Left ventricle myocardium inferior (tissue), 1 donor: ENCODE results near the gene TLL2. TPM values are rescaled to one million over a fixed set of nuclear protein-coding genes. Genes with fewer than 3 reads are reported as not detected.

Experiments used
- DNase-seq: peaks from one replicate; pipeline ENCODE4 v3.0.0-alpha.2; 2020
- H3K27ac ChIP-seq: fragments of 200-600 bp; replicated peaks from 2 replicates; pipeline ENCODE4 v1.8.0; 2021
- H3K27me3 ChIP-seq: fragments of 200-600 bp; 2 replicates; pipeline ENCODE4 v1.8.0; 2021; ENCODE audit warnings: low read depth
- H3K36me3 ChIP-seq: fragments of 200-600 bp; 2 replicates; pipeline ENCODE4 v1.8.0; 2021
- H3K4me1 ChIP-seq: fragments of 200-600 bp; 2 replicates; pipeline ENCODE4 v1.8.0; 2021
- H3K4me3 ChIP-seq: fragments of 200-600 bp; 2 replicates; pipeline ENCODE4 v1.8.0; 2021; ENCODE audit warnings: mild to moderate bottlenecking, moderate library complexity
- H3K9me3 ChIP-seq: fragments of 200-600 bp; replicated peaks from 2 replicates; pipeline ENCODE4 v1.8.0; 2021
- intact Hi-C: fragments of 100-400 bp; cut with micrococcal nuclease; formaldehyde crosslinking; loops from one replicate; pipeline ENCODE4 v1.11.0; 2022
- total RNA-seq: library from RNA; stranded (reverse); fragmentation: NEBNext Ultra II Directional; extraction: Animal tissue kit (Norgen Biotek cat#: 25700); gene quantifications from one replicate; pipeline ENCODE4 v1.2.1, GENCODE V29; 2021
- TF ChIP-seq, protein P1 (sequence below): fragments of 200-600 bp; IDR thresholded peaks from 2 replicates; pipeline ENCODE4 v1.8.0; 2021; ENCODE audit warnings: antibody characterized with exemption, mild to moderate bottlenecking, borderline replicate concordance
- donor health status: DM: no; HTN: yes; CAD: no; lungs with severe emphysema.

Gene TLL2
- total RNA-seq, 1 donor from 2014 or later, result 7.0 TPM

DNA sequence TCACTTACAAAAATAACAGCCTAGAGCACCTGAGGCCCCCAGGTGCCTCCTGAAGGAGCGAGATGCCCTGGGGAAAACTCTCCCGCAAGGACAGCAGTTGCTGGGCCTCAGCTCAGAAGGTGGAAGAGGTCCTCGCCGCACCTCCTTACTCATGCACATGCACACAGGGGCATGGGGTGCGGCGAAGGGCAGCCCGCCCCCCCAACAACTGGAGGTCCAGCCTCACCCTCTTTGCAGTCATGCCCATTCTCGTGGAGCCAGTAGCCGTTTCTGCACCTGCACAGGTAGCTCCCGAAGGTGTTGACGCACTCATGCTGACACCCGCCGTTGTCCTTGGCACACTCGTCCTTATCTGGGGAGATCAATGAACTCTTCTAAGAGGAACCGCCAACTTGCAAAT is 135.0 kb downstream of the TLL2 start:
- Histone ChIP-seq H3K4me1 (peaks cover 40% of the 10 kb centered on the region), H3K4me3 (no peak overlapping the region), H3K36me3 (no peaks in the 10 kb centered on the region), H3K27ac (peak overlapping the region; percentile 60), H3K9me3 (no peaks in the 10 kb centered on the region), H3K27me3 (no peaks in the 10 kb centered on the region)
- TF ChIP-seq, protein P1, sequence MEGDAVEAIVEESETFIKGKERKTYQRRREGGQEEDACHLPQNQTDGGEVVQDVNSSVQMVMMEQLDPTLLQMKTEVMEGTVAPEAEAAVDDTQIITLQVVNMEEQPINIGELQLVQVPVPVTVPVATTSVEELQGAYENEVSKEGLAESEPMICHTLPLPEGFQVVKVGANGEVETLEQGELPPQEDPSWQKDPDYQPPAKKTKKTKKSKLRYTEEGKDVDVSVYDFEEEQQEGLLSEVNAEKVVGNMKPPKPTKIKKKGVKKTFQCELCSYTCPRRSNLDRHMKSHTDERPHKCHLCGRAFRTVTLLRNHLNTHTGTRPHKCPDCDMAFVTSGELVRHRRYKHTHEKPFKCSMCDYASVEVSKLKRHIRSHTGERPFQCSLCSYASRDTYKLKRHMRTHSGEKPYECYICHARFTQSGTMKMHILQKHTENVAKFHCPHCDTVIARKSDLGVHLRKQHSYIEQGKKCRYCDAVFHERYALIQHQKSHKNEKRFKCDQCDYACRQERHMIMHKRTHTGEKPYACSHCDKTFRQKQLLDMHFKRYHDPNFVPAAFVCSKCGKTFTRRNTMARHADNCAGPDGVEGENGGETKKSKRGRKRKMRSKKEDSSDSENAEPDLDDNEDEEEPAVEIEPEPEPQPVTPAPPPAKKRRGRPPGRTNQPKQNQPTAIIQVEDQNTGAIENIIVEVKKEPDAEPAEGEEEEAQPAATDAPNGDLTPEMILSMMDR, result no peak
- intact Hi-C loops, result no loop called here
- no peak for DNase-seq

DNA sequence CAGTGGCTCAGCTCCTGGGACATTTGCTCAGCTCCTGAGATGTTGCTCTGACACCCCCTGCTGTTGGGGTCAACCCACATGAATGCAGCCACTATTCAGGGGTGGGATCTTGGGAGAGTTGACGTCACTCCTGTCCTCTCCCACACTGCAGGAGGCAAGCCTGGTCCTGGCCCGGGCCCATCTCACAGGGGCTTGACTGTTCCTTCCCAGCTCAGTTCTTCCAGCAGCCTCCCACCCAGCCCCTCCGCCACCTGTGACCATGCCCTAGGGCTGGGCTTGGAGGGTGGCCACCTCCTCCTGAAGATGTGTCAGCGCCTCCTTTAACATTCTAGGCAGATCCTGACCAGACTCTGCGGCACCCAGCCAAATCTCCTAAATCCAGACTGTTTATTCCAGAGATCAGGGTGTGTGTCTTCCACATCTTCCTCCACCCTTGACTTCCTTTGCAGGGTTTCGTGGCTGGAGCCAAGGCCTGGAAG is 135.9 kb downstream of the TLL2 start:
- no peak overlapping the region for H3K4me3 ChIP-seq
- peaks cover 40% of the 10 kb centered on the region for H3K4me1 ChIP-seq
- TF ChIP-seq, protein P1, result no peak
- H3K27ac ChIP-seq, result peak overlapping the region; percentile 60
- no peaks in the 10 kb centered on the region for H3K36me3 ChIP-seq
- no peaks in the 10 kb centered on the region for H3K9me3 ChIP-seq
- peak; percentile 69 for DNase-seq
- intact Hi-C loops, result no loop called here
- H3K27me3 ChIP-seq, result no peaks in the 10 kb centered on the region

DNA sequence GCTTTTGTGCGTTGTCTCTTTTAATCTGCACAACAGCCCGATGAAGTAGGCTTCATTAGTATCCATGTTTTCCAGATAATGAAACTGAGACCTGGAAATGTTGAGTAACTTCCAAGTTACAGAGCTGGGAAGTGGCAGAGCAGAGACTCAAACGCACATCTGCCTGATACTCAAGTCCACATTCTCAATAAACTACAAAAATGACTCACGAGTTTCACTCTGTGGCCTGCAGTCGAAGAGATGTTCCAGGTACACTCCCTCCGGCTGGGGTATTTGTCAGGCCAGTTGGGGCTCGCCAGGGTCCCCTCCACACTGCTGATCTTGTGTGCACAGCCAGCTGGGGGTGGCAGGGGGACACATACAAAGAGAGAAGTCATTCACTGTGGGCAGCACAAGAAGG is 137.2 kb downstream of the TLL2 start:
- H3K27me3 ChIP-seq, result no peaks in the 10 kb centered on the region
- no peaks in the 10 kb centered on the region for H3K36me3 ChIP-seq
- TF ChIP-seq, protein P1, result no peak
- no peaks in the 10 kb centered on the region for H3K9me3 ChIP-seq
- intact Hi-C loops, result no loop called here
- H3K4me1 ChIP-seq, result peaks cover 40% of the 10 kb centered on the region
- H3K4me3 ChIP-seq, result no peak overlapping the region
- DNase-seq, result no peak
- no peak overlapping the region for H3K27ac ChIP-seq

DNA sequence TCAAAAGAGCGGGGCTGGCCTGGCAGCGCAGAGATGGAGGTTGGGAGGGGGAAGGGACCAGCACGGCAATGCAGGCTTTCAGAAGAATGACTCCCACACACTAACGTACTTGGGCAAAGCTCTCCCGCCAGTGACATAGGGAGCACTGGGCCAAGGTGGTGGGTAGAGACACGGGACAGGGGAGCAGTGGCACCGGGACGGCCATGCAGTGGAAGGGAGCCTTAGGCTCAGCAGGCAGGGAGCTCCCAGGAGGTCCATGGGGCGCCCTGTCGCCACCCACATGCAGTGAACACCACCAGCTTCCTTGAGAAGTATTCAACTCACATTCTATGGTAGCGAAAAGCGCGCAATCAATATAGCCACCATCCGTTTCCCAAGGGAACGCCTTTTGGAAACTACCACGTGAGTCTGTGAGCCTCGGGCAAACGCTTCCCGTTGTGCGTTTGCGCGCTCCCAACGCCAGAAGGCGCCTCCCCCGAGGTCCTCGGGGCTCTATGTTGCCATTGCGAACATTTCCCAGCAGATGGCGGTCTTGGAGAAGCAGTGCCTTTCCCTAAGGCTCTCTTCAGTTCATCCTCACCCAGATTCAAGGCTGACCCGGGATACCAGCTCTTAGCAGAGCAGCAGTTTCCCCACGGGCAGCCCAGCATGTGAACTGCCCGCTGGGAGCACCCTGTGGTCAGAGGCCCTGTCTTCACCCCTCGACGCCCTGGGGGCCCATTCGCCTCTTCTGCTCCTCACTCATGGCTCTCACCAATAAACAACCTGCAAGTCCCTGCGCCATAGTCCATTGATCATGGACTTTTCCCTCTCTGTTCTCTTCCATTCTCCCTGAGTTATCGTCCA is 138.5 kb downstream of the TLL2 start:
- TF ChIP-seq, protein P1, result peak; percentile 98
- peak overlapping the region; percentile 65 for H3K4me3 ChIP-seq
- H3K9me3 ChIP-seq, result no peaks in the 10 kb centered on the region
- intact Hi-C loops, result no loop called here
- H3K27ac ChIP-seq, result peak overlapping the region; percentile 63
- H3K27me3 ChIP-seq, result no peaks in the 10 kb centered on the region
- H3K36me3 ChIP-seq, result no peaks in the 10 kb centered on the region
- DNase-seq, result peak; percentile 87
- peaks cover 40% of the 10 kb centered on the region for H3K4me1 ChIP-seq

DNA sequence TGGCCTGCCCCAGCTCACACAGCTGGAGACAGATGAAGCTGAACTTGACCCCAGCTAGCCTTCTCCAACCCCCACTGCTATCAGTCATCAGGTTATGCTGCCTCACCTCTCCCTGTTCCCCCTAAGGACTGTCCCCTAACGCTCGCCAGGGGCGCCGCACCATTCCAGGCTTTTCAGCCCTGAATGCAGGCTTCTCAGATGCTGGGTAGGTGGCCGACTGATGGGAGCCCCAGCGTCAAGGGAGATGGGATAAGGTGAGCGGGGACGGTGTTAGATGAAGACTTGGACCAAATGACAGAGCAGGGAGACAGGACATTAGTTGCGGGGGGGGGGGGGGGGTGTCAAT is 139.1 kb downstream of the TLL2 start:
- peak overlapping the region; percentile 65 for H3K4me3 ChIP-seq
- intact Hi-C loops, result no loop called here
- H3K27ac ChIP-seq, result no peak overlapping the region
- no peaks in the 10 kb centered on the region for H3K36me3 ChIP-seq
- no peaks in the 10 kb centered on the region for H3K27me3 ChIP-seq
- peaks cover 40% of the 10 kb centered on the region for H3K4me1 ChIP-seq
- TF ChIP-seq, protein P1, result no peak
- no peaks in the 10 kb centered on the region for H3K9me3 ChIP-seq
- DNase-seq, result no peak
